HCT116 (cell line): Measurements from ENCODE around the gene NARS2. TPM values are rescaled to one million over a fixed set of nuclear protein-coding genes. Genes with fewer than 3 reads are reported as not detected.

Experiments used
- ATAC-seq: fragments of 200-7000 bp; cut with Tn5 transposase; 2 replicates; pipeline ENCODE4 v1.9.1; 2020; ENCODE audit warnings: mild to moderate bottlenecking, moderate library complexity
- BruUV-seq: library from RNA; stranded (reverse); fragments of 400-500 nt; replicated peaks from 2 replicates; lab custom pipeline; 2021; lab: Mats Ljungman, UMichigan
- CTCF ChIA-PET: fragments of 300-600 bp; sonication (Branson Sonifier 250); formaldehyde crosslinking; loops from one replicate; lab custom pipeline; 2021; ENCODE audit warnings: antibody characterized with exemption; lab: Charles Lee
- POLR2A ChIA-PET: fragments of 300-600, 350-600 bp; sonication (Branson Sonifier 250); formaldehyde crosslinking; loops from one replicate; lab custom pipeline; 2021; ENCODE audit warnings: antibody characterized with exemption; lab: Charles Lee
- RAD21 ChIA-PET, 2 experiments: fragments of 300-600 bp; sonication (Branson Sonifier 250); formaldehyde crosslinking; loops; one replicate each; lab custom pipeline; 2023; ENCODE audit warnings: low total read pairs in 2 of 2; ENCODE audit not compliant: uncharacterized antibody in 2 of 2, unreplicated experiment in 2 of 2, low non-redundant PET in 1 of 2; lab: Charles Lee
- DNase-seq: peaks from one replicate; pipeline ENCODE4 v3.0.0-alpha.2; 2010; ENCODE audit warnings: low read depth, low spot score
- H2AFZ ChIP-seq: fragments of 200-600 bp; shearing (Covaris generic), sonication (generic); 2 replicates; pipeline ENCODE4 v1.6.1; 2017; ENCODE audit warnings: low read depth, mixed run types, mixed read lengths, antibody characterized with exemption, low read length; ENCODE audit not compliant: poor library complexity, severe bottlenecking
- H3K27ac ChIP-seq: 2 replicates; pipeline ENCODE4 v1.5.1; 2012; ENCODE audit warnings: low read depth, low read length
- H3K27me3 ChIP-seq: fragments of 200-600 bp; sonication (generic); 2 replicates; pipeline ENCODE4 v1.6.1; 2016; ENCODE audit warnings: mixed run types, low read length, mixed read lengths; ENCODE audit not compliant: insufficient read depth
- H3K36me3 ChIP-seq, 2 experiments: fragments of 200-500 bp in 1 of 2; fragments of 200-600 bp in 1 of 2; sonication (Bioruptor generic) in 1 of 2; sonication (generic) in 1 of 2; 2 replicates each; pipeline versions ENCODE4 v1.5.1 to v1.6.1; 2014 to 2016; ENCODE audit warnings: low read length in 2 of 2, inconsistent platforms in 1 of 2, mixed read lengths in 1 of 2, mixed run types in 1 of 2; ENCODE audit not compliant: insufficient read depth in 2 of 2, control insufficient read depth in 1 of 2
- H3K4me1 ChIP-seq, 2 experiments: fragments of 200-600 bp in 1 of 2; sonication (generic) in 1 of 2; 2 replicates each; pipeline versions ENCODE4 v1.5.1 to v1.6.1; 2012 to 2017; ENCODE audit warnings: low read length in 2 of 2, inconsistent platforms in 1 of 2, mild to moderate bottlenecking in 1 of 2, mixed read lengths in 1 of 2, mixed run types in 1 of 2, moderate library complexity in 1 of 2; ENCODE audit not compliant: insufficient read depth in 2 of 2, control insufficient read depth in 1 of 2
- H3K4me2 ChIP-seq: fragments of 200-600 bp; sonication (generic); 2 replicates; pipeline ENCODE4 v1.6.1; 2017; ENCODE audit warnings: mixed run types, low read length, mixed read lengths
- H3K4me3 ChIP-seq, 2 experiments: fragments of 200-600 bp in 1 of 2; sonication (generic) in 1 of 2; replicated peaks in 1 of 2; 2 replicates each; pipeline ENCODE4 v1.5.1; 2011 to 2016; ENCODE audit warnings: low read length in 2 of 2, control low read depth in 1 of 2, low read depth in 1 of 2, mild to moderate bottlenecking in 1 of 2, mixed read lengths in 1 of 2, mixed run types in 1 of 2
- H3K79me2 ChIP-seq: fragments of 200-600 bp; sonication (generic); 2 replicates; pipeline ENCODE4 v1.6.1; 2017; ENCODE audit warnings: mild to moderate bottlenecking, mixed run types, low read length, moderate library complexity, mixed read lengths; ENCODE audit not compliant: insufficient read depth
- H3K9ac ChIP-seq: fragments of 200-600 bp; sonication (generic); 2 replicates; pipeline ENCODE4 v1.6.1; 2016; ENCODE audit warnings: low read length, mixed read lengths
- H3K9me2 ChIP-seq: fragments of 200-600 bp; sonication (generic), shearing (Covaris generic); 2 replicates; pipeline ENCODE4 v1.6.1; 2017; ENCODE audit warnings: mixed run types, mild to moderate bottlenecking, moderate library complexity; ENCODE audit not compliant: insufficient read depth
- H3K9me3 ChIP-seq, 2 experiments: fragments of 200-500 bp in 1 of 2; fragments of 200-600 bp in 1 of 2; sonication (Bioruptor generic) in 1 of 2; sonication (generic) in 1 of 2; 2 replicates each; pipeline ENCODE4 v1.6.1; 2014 to 2017; ENCODE audit warnings: low read length in 2 of 2, mixed read lengths in 2 of 2, inconsistent platforms in 1 of 2, low read depth in 1 of 2, mild to moderate bottlenecking in 1 of 2, mixed run types in 1 of 2, moderate library complexity in 1 of 2; ENCODE audit not compliant: control insufficient read depth in 1 of 2, insufficient read depth in 1 of 2
- H4K20me1 ChIP-seq: fragments of 200-600 bp; sonication (generic), shearing (Covaris generic); 2 replicates; pipeline ENCODE4 v1.6.1; 2017; ENCODE audit warnings: mixed run types, mild to moderate bottlenecking, moderate library complexity; ENCODE audit not compliant: insufficient read depth
- CBX3 ChIP-seq: IDR thresholded peaks from 2 replicates; pipeline ENCODE4 v1.6.1; 2012; ENCODE audit warnings: low read depth
- CEBPB ChIP-seq: IDR thresholded peaks from 2 replicates; pipeline ENCODE4 v1.6.1; 2012; ENCODE audit warnings: low read depth
- EGR1 ChIP-seq: IDR thresholded peaks from 2 replicates; pipeline ENCODE4 v1.6.1; 2012; ENCODE audit warnings: low read depth
- ELF1 ChIP-seq: IDR thresholded peaks from 2 replicates; pipeline ENCODE4 v1.6.1; 2012; ENCODE audit warnings: low read depth, borderline replicate concordance
- EZH2 ChIP-seq: fragments of 200-600 bp; sonication (generic); IDR thresholded peaks from 2 replicates; pipeline ENCODE4 v1.6.1; 2017; ENCODE audit warnings: antibody characterized with exemption, mixed run types
- EZH2phosphoT487 ChIP-seq: fragments of 200-600 bp; IDR thresholded peaks from 2 replicates; pipeline ENCODE4 v1.6.1; 2018; ENCODE audit warnings: antibody characterized with exemption, borderline replicate concordance
- FOSL1 ChIP-seq: IDR thresholded peaks from 2 replicates; pipeline ENCODE4 v1.6.1; 2012; ENCODE audit warnings: low read depth
- POLR2A ChIP-seq: IDR thresholded peaks from 2 replicates; pipeline ENCODE4 v1.7.0; 2011; ENCODE audit warnings: borderline replicate concordance; ENCODE audit not compliant: insufficient read depth, insufficient read length; ENCODE audit errors: extremely low read depth
- POLR2AphosphoS5 ChIP-seq: IDR thresholded peaks from 2 replicates; pipeline ENCODE4 v1.6.1; 2011; ENCODE audit warnings: mild to moderate bottlenecking, low read depth, low read length, moderate library complexity
- RAD21 ChIP-seq: IDR thresholded peaks from 2 replicates; pipeline ENCODE4 v1.6.1; 2012; ENCODE audit warnings: low read depth, mild to moderate bottlenecking
- TCF7L2 ChIP-seq: IDR thresholded peaks from 2 replicates; pipeline ENCODE4 v1.7.0; 2011; ENCODE audit warnings: borderline replicate concordance, inconsistent platforms; ENCODE audit not compliant: insufficient read depth, insufficient read length; ENCODE audit errors: extremely low read depth
- YY1 ChIP-seq: IDR thresholded peaks from 2 replicates; pipeline ENCODE4 v1.6.1; 2011; ENCODE audit warnings: low read length, low read depth, moderate library complexity, mild to moderate bottlenecking; ENCODE audit not compliant: insufficient replicate concordance; ENCODE audit errors: extremely low read depth
- ZFX ChIP-seq: fragments of 450-650 bp; IDR thresholded peaks from 2 replicates; pipeline ENCODE4 v1.6.1; 2017
- ZNF274 ChIP-seq: fragments of 200-500 bp; sonication (Bioruptor generic); IDR thresholded peaks from 2 replicates; pipeline ENCODE4 v1.6.1; 2014; ENCODE audit warnings: mild to moderate bottlenecking, low read depth, low read length, inconsistent platforms
- intact Hi-C: fragments of 100-400 bp; cut with micrococcal nuclease; formaldehyde crosslinking; loops from 2 replicates; pipeline ENCODE4 v1.10.0; 2022
- total RNA-seq: library from RNA; stranded (reverse); gene quantifications from one replicate; pipeline ENCODE4 v1.2.1, GENCODE V29; 2021; ENCODE audit not compliant: unreplicated experiment
- TF ChIP-seq, protein P1 (sequence below): IDR thresholded peaks from 2 replicates; pipeline ENCODE4 v1.6.1; 2012
- TF ChIP-seq, protein P2 (sequence below): IDR thresholded peaks from 2 replicates; pipeline ENCODE4 v1.6.1; 2011; ENCODE audit warnings: mild to moderate bottlenecking, low read length, moderate library complexity; ENCODE audit not compliant: insufficient replicate concordance; ENCODE audit errors: extremely low read depth
- TF ChIP-seq, protein P3 (sequence below): IDR thresholded peaks from 2 replicates; pipeline ENCODE4 v1.6.1; 2012

The NARS2 gene
- total RNA-seq, 1 experiment from 2014 or later: 26.0 TPM

DNA sequence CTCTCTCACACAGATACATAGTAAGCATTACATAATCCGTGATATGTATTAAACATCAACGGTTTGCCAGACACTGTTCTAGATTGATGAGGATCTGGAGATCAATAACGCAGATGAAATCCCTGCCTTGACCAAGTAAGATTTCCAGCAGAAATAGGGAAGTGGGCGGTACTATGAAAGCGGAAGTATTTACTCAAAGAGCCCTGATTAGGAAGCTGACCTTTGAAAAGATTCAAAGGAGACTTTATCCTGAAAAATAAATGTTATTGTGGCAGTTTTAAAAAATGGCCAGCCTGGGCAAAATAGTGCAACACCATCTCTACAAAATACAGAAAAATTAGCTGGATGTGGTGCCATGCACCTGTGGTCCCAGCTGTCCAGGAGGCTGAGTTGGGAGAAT, 183.9 kb downstream of the NARS2 start:
- ChIA-PET POLR2A (no interaction called here), CTCF (no interaction called here), RAD21 (no interaction called here)
- H3K9ac ChIP-seq: no peak overlapping the region
- no peaks in the 10 kb centered on the region for H3K4me1 ChIP-seq
- no peak for DNase-seq
- no peaks in the 10 kb centered on the region for H3K27me3 ChIP-seq
- no peaks in the 10 kb centered on the region for H3K79me2 ChIP-seq
- H3K36me3 ChIP-seq: no peaks in the 10 kb centered on the region
- TF ChIP-seq CBX3: no peak
- no peak for TF ChIP-seq POLR2AphosphoS5
- no peak for TF ChIP-seq EGR1
- no peak for TF ChIP-seq ZNF274
- no peak for TF ChIP-seq ELF1
- TF ChIP-seq YY1: no peak
- TF ChIP-seq EZH2phosphoT487: no peak
- no peak for TF ChIP-seq CEBPB
- TF ChIP-seq EZH2: no peak
- TF ChIP-seq, protein P1, sequence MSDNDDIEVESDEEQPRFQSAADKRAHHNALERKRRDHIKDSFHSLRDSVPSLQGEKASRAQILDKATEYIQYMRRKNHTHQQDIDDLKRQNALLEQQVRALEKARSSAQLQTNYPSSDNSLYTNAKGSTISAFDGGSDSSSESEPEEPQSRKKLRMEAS: no peak
- H3K27ac ChIP-seq: no peak overlapping the region
- ATAC-seq: no peak
- H3K4me3 ChIP-seq: no peak overlapping the region
- H4K20me1 ChIP-seq: no peaks in the 10 kb centered on the region
- H3K9me2 ChIP-seq: no peaks in the 10 kb centered on the region
- no peak overlapping the region for H3K4me2 ChIP-seq
- no TSS peak for BruUV-seq
- no peaks in the 10 kb centered on the region for H3K9me3 ChIP-seq
- no peak overlapping the region for H2AFZ ChIP-seq
- intact Hi-C loops: no loop called here

DNA sequence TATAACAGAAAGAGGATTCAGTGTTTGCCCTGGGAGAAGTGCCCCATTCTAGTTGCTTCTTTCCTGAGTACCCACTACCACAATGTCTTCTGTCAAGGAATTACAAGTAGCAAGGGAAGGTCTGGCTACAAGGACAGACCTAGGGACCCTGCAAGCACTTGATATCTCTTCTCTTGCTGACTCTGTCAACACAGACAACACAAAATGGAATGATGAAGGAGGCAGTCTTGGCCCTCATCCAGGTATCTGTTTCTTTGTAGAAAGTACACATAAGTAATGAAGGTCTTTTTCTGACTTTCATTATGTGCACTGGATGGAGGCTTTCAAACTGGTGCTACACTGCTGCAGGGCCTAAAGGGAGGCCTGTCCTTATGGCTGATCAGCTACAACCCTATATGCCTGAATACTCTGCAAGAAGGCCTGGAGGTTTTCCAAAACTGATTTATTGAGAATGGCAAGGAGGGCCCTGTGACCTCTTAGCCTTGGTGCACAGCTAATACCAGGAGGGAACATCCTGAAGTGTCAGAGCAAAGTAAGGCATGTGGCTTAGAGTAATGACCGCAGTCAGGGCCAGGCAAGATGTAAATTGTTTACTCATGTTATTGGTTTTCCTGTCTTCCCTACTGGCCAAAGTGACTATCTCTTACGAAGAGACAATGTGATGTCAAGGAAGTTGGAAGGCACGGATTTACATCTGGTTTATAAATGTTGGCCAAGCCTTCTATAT, 188.3 kb downstream of the NARS2 start:
- ChIA-PET POLR2A (no interaction called here), CTCF (no interaction called here), RAD21 (no interaction called here)
- Histone ChIP-seq H3K9ac (no peak overlapping the region), H3K9me2 (no peaks in the 10 kb centered on the region), H2AFZ (no peak overlapping the region), H3K4me3 (no peak overlapping the region), H3K4me2 (no peak overlapping the region), H3K36me3 (no peaks in the 10 kb centered on the region), H4K20me1 (no peaks in the 10 kb centered on the region), H3K27ac (no peak overlapping the region), H3K4me1 (no peaks in the 10 kb centered on the region), H3K27me3 (no peaks in the 10 kb centered on the region), H3K79me2 (no peaks in the 10 kb centered on the region), H3K9me3 (no peaks in the 10 kb centered on the region)
- no peak for ATAC-seq
- no peak for DNase-seq
- no TSS peak for BruUV-seq
- TF ChIP-seq TCF7L2 (no peak), ZFX (no peak), RAD21 (no peak), FOSL1 (no peak), EGR1 (no peak), YY1 (no peak), POLR2A (no peak), EZH2 (no peak), CEBPB (no peak)
- TF ChIP-seq, protein P2, sequence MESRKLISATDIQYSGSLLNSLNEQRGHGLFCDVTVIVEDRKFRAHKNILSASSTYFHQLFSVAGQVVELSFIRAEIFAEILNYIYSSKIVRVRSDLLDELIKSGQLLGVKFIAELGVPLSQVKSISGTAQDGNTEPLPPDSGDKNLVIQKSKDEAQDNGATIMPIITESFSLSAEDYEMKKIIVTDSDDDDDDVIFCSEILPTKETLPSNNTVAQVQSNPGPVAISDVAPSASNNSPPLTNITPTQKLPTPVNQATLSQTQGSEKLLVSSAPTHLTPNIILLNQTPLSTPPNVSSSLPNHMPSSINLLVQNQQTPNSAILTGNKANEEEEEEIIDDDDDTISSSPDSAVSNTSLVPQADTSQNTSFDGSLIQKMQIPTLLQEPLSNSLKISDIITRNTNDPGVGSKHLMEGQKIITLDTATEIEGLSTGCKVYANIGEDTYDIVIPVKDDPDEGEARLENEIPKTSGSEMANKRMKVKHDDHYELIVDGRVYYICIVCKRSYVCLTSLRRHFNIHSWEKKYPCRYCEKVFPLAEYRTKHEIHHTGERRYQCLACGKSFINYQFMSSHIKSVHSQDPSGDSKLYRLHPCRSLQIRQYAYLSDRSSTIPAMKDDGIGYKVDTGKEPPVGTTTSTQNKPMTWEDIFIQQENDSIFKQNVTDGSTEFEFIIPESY: no peak
- TF ChIP-seq, protein P3, sequence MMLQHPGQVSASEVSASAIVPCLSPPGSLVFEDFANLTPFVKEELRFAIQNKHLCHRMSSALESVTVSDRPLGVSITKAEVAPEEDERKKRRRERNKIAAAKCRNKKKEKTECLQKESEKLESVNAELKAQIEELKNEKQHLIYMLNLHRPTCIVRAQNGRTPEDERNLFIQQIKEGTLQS: no peak
- intact Hi-C loops: no loop called here
